GM10847 (cell line): ENCODE measurements around the gene RNASE7.

ENCODE experiments used
- POLR2A ChIP-seq: IDR thresholded peaks from 2 replicates; pipeline ENCODE4 v1.6.1; 2011; ENCODE audit not compliant: insufficient read length; ENCODE audit errors: extremely low read depth

RNASE7 gene

GRCh38 chr14:21054123-21054767 lies 12.1 kb downstream of the RNASE7 start:
- no peak for TF ChIP-seq POLR2A

DNA sequence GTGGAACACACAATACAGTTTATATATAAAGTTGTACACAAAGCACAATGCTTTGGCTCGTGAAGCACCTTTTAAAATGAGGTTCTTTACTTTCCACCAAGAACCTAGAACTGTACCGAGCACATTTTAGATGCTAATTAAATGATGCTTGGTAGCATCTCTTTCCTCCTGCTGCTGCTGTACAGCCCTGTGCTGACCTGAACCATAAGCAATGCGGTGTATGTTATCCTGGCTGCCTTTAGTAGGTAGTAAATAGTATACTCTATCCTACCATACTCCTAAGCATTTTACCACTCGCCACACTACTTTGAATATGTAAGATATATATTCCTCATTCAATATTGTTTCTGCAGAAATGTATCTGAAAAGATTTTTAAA lies 12.6 kb downstream of the RNASE7 start:
- no peak for TF ChIP-seq POLR2A

DNA sequence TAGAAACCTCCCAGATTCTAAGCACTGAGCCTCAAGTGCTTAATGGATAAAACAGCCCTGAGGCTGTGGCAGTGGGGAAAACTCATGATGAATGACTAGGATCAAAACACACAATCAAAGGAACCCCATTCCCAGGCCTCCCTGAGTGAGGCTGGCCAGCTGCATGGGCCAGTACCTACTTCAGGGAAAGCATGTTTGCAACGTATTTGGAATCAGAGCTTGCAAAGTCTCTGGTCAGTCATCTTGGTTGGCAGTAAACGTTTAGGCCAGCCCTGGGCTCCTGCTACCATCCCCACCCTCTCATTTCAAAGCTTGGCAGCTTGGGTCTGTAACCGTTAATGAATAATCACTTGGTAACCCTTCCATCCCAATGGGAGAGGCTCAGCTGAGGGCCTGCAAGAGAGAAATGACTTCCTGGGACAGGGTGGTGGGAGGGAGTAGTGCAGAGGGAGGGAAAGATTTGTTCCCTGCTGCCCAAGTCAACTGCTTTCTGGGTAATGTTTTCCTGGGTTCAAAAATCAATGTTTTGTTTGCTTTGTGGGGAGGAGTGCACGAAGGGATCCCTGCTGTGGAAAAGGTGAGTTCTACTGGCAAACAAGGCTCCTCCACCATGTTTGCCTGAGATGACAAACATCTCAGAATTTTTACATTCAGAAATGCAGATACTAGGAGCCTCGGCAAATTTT lies 13.4 kb downstream of the RNASE7 start:
- TF ChIP-seq POLR2A, result no peak

GRCh38 chr14:21056520-21057163 lies 14.5 kb downstream of the RNASE7 start:
- TF ChIP-seq POLR2A, result no peak

DNA sequence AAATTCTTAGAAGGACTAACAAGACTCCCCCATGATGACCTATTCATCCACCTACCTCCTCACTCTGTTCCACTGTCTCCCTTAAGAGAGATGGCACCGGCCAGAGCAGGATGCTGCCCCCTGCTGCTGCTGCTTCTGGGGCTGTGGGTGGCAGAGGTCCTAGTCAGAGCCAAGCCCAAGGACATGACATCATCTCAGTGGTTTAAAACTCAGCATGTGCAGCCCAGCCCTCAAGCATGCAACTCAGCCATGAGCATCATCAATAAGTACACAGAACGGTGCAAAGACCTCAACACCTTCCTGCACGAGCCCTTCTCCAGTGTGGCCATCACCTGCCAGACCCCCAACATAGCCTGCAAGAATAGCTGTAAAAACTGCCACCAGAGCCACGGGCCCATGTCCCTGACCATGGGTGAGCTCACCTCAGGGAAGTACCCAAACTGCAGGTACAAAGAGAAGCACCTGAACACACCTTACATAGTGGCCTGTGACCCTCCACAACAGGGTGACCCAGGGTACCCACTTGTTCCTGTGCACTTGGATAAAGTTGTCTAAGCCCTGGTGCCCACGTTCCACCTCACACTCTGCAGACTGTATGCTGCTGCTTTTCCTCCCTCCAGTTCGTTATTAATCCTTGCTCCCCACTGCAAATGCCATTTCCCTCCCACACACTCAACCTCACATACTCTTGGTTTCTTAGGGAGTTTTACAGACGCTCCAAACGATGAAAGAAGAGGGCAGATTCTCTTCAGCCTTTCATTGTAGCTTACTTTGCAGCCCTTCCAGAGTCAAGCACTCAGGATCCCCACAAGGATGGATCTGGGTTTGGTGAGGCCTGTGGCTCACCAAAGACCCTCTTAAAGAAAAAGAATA lies 15.9 kb downstream of the RNASE7 start, which contains the start of gene RNASE8:
RNASE8 (plus strand) TSS at position 20 of the 873 bp plus-strand sequence; CDS start at position 91, 71 bp downstream.
- TF ChIP-seq POLR2A, result no peak

- no peak for TF ChIP-seq POLR2A
These were observed 16.7 kb downstream of the RNASE7 start for GRCh38 chr14:21058903-21059302.

DNA sequence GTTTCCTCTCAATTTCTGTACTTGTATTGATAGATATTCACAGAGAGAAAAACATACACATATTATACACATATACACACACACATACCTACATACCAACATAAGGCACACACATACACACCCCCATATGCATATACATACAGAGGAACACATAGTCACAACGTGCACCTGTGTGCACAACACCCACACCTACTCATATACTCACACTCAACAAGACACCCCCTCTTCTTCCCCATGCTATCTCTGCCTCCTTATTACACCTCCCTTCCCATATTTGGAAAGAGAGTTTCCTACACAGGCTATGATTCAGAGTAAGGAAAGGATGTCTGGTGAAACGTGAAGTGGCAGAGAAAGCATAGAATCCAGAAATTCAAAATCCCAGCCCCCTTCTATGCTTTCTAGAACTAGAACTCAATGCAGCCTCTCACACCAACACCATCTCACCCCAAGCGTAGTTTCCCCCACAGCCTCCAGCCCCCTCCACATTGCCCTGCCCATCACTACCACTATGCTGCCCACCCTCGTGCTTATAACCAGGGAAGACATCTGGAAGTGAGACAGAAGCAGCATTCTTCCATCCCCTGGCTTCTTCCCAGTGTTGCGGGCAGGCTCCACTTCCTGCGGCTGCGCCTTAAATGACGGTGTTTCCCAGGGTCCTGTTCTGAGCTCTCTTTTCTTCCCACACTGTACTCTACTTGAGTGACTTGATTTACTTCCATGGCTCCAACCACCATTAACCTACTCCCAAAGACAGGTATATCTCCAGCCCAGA lies 17.9 kb downstream of the RNASE7 start:
- no peak for TF ChIP-seq POLR2A

GRCh38 chr14:21060614-21061346 lies 18.6 kb downstream of the RNASE7 start:
- TF ChIP-seq POLR2A, result no peak

- no peak for TF ChIP-seq POLR2A
These were observed 19.1 kb downstream of the RNASE7 start for GRCh38 chr14:21061347-21061668.

DNA sequence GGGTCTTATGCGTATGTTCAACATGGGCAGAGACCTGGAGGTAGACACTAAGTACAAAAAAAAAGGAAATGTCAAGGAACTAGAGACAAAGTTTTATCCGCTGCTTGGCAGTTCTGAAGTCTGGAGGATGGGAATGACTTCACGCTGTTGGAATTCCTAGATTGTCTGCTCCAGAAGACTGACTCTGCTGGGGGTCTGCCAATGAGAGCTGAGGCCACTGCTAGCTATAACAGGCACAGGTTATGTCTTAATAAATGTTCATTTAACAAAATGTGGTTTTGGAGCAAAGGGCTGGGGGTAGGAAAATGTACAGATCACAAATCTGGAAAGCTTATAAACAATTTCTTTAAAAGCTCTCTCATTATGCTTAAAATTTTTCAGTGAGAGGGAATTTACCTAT lies 21.3 kb downstream of the RNASE7 start:
- TF ChIP-seq POLR2A, result no peak

- TF ChIP-seq POLR2A, result no peak
These were observed 24.8 kb downstream of the RNASE7 start for GRCh38 chr14:21066882-21067502.

- TF ChIP-seq POLR2A, result no peak
These were observed 26.6 kb downstream of the RNASE7 start for GRCh38 chr14:21068521-21069387.
